ENCODE results near the gene UNC5C. TPM values are rescaled to one million over a fixed set of nuclear protein-coding genes. Genes with fewer than 3 reads are reported as not detected.

UNC5C gene
- total and polyA plus RNA-seq, 2 of the 8 experiments (the other 6 are each of a cell fraction or from before 2014, with no cell fraction given): 0.30 to 1.3 TPM

GRCh38 chr4:95220205-95221175 lies 328.3 kb downstream of the UNC5C start:
- Histone ChIP-seq H2BK20ac (ENCODE audit: low read length) (no peak overlapping the region), H2BK5ac (ENCODE audit: low read depth, low read length) (no peak overlapping the region), H2AFZ (ENCODE audit: low read length) (no peak overlapping the region), H3K4me2 (ENCODE audit: insufficient read depth in 1 of 2, low read depth in 2 of 2, low read length in 2 of 2) (no peak overlapping the region), H3K27me3 (replicated peaks in 1 of 4; ENCODE audit: control insufficient read depth in 3 of 4, extremely low read depth in 1 of 4, insufficient read depth in 3 of 4, low read length in 3 of 4) (no peaks in the 10 kb centered on the region), H3K23ac (ENCODE audit: insufficient read length) (no peak overlapping the region), H3K79me2 (ENCODE audit: control insufficient read depth in 1 of 2, insufficient read depth in 2 of 2, low read length in 2 of 2) (no peaks in the 10 kb centered on the region), H4K8ac (ENCODE audit: extremely low read depth, insufficient read depth, low read length) (no peak overlapping the region), H2BK15ac (ENCODE audit: low read length) (no peak overlapping the region), H3K79me1 (ENCODE audit: low read depth, low read length) (no peaks in the 10 kb centered on the region), H3K23me2 (ENCODE audit: low read depth, low read length) (no peaks in the 10 kb centered on the region), H3K4ac (replicated peaks; ENCODE audit: insufficient read length, low read depth, low read length) (no peak overlapping the region), H3K27ac (ENCODE audit: low read depth, low read length) (no peak overlapping the region), H3K14ac (ENCODE audit: insufficient read length) (no peak overlapping the region), H4K91ac (replicated peaks; ENCODE audit: insufficient read length, low read length) (no peak overlapping the region), H3K9ac (replicated peaks in 1 of 4; ENCODE audit: extremely low read depth in 1 of 4, low read depth in 3 of 4, low read length in 3 of 4) (no peak overlapping the region), H4K5ac (ENCODE audit: insufficient read length, low read depth, low read length) (no peak overlapping the region), H3K4me1 (replicated peaks in 1 of 4; ENCODE audit: control insufficient read depth in 3 of 4, insufficient read depth in 4 of 4, low read length in 3 of 4) (no peaks in the 10 kb centered on the region), H2AK5ac (ENCODE audit: low read depth, low read length) (no peak overlapping the region), H3K9me3 (ENCODE audit: insufficient read depth in 2 of 2, low read depth in 1 of 2, low read length in 1 of 2) (no peaks in the 10 kb centered on the region), H3K18ac (ENCODE audit: extremely low read depth, low read length) (no peak overlapping the region), H3K56ac (replicated peaks; ENCODE audit: insufficient read length, low read depth, low read length) (no peak overlapping the region), H4K20me1 (replicated peaks in 1 of 2; ENCODE audit: control insufficient read depth in 1 of 2, insufficient read depth in 2 of 2, low read length in 2 of 2) (no peaks in the 10 kb centered on the region), H3K36me3 (ENCODE audit: control insufficient read depth in 2 of 4, insufficient read depth in 4 of 4, low read length in 3 of 4) (no peaks in the 10 kb centered on the region), H2BK120ac (replicated peaks; ENCODE audit: low read depth, low read length) (no peak overlapping the region), H2BK12ac (ENCODE audit: low read depth, low read length) (no peak overlapping the region), H3K4me3 (ENCODE audit: extremely low read depth in 1 of 4, insufficient read depth in 2 of 4, low read depth in 3 of 4, low read length in 4 of 4) (no peak overlapping the region)
- no peak for TF ChIP-seq GTF2F1 (IDR thresholded peaks at IDR 0.05; ENCODE audit: borderline replicate concordance, low read depth, low read length)
- TF ChIP-seq SAP30 (IDR thresholded peaks at IDR 0.05; ENCODE audit: insufficient read depth, insufficient replicate concordance, low read length): no peak
- no peak for TF ChIP-seq BACH1 (IDR thresholded peaks at IDR 0.05; ENCODE audit: low read length)
- no peak for TF ChIP-seq TAF7 (optimal IDR thresholded peaks at IDR 0.05; ENCODE audit: borderline replicate concordance, low read depth, low read length)
- no peak for TF ChIP-seq CEBPB (IDR thresholded peaks at IDR 0.05; ENCODE audit: low read depth, low read length)
- TF ChIP-seq BRCA1 (IDR thresholded peaks at IDR 0.05; ENCODE audit: low read depth, low read length): no peak
- TF ChIP-seq KDM1A (IDR thresholded peaks at IDR 0.05; ENCODE audit: borderline replicate concordance, low read length): no peak
- TF ChIP-seq ATF2 (IDR thresholded peaks at IDR 0.05; ENCODE audit: low read length): no peak
- no peak for TF ChIP-seq TBP (IDR thresholded peaks at IDR 0.05; ENCODE audit: low read depth, low read length)
- TF ChIP-seq CBX8 (IDR thresholded peaks at IDR 0.05; ENCODE audit: borderline replicate concordance, low read depth, low read length): no peak
- no peak for TF ChIP-seq JUND (IDR thresholded peaks at IDR 0.05; ENCODE audit: low read length)
- 100% methylated on average over 1 of the region's 1 CpG; no CpG with 5 or more reads in 1 of the 2 experiments for WGBS, 2 experiments (ENCODE audit: extremely low coverage in 1 of 2, insufficient coverage in 1 of 2, insufficient read length in 1 of 2, insufficient replicate concordance in 2 of 2, low coverage in 1 of 2, low lambda C conversion rate in 2 of 2, missing lambda C conversion rate in 1 of 2)
- ChIA-PET POLR2A (ENCODE audit: partially characterized antibody) (no interaction called here), CTCF (ENCODE audit: partially characterized antibody) (interaction anchor here (1.2 kb wide), 1 partner anchor 19 kb away, joined by 4 read pairs; no protein-coding TSS in a partner anchor)
- no peak for DNase-seq (ENCODE audit: low read depth in 1 of 2, low spot score in 2 of 2)
- FAIRE-seq: no peak
